ENCODE data around the gene BANK1. TPM values are rescaled to one million over a fixed set of nuclear protein-coding genes. Genes with fewer than 3 reads are reported as not detected.

BANK1 gene
- total and polyA plus RNA-seq, 2 of the 4 experiments (the other 2 are of a cell fraction), result under 0.01 to 0.51 TPM

DNA sequence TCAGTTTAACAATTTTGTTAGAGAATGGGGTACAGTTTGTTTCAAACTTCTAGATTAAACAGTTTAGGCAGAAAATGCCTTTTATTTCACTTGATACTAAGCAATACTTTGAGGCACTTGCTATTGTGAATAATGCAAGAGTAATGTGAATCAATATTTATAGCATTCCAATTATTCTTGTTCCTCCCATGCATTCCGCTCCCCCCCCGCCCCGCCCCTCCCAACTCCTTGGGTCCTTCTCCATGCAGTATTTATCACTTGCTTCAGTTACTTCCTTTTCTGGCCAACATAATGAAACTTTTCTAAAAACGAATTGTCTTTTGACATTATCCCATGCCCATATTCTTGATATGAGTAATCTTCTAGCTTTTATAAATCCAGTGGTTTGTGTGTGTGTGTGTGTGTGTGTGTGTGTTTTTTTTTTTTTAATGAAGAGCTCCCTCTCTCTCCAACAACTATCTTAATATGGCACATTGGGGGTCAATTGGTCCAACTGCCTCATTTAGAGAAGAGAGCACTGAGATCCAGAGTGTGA is 1.6 kb downstream of the BANK1 start:
- no peak overlapping the region for H3K4me2 ChIP-seq (ENCODE audit: low read depth, low read length)
- H4K20me1 ChIP-seq (ENCODE audit: insufficient read depth, low read length), result no peaks in the 10 kb centered on the region
- H2AK5ac ChIP-seq (ENCODE audit: low read depth, low read length), result no peak overlapping the region
- no peak overlapping the region for H3K9ac ChIP-seq (ENCODE audit: low read depth, low read length)
- no peak overlapping the region for H3K27ac ChIP-seq (ENCODE audit: insufficient read depth, low read length)
- dilution Hi-C loops (cut with HindIII; ENCODE audit: low sequenced_read_pairs, unreplicated experiment) (no loop called here), in situ Hi-C loops (cut with MboI; ENCODE audit: low sequenced_read_pairs) (no loop called here), intact Hi-C loops (cut with micrococcal nuclease) (no loop called here)
- TF ChIP-seq, protein P1, sequence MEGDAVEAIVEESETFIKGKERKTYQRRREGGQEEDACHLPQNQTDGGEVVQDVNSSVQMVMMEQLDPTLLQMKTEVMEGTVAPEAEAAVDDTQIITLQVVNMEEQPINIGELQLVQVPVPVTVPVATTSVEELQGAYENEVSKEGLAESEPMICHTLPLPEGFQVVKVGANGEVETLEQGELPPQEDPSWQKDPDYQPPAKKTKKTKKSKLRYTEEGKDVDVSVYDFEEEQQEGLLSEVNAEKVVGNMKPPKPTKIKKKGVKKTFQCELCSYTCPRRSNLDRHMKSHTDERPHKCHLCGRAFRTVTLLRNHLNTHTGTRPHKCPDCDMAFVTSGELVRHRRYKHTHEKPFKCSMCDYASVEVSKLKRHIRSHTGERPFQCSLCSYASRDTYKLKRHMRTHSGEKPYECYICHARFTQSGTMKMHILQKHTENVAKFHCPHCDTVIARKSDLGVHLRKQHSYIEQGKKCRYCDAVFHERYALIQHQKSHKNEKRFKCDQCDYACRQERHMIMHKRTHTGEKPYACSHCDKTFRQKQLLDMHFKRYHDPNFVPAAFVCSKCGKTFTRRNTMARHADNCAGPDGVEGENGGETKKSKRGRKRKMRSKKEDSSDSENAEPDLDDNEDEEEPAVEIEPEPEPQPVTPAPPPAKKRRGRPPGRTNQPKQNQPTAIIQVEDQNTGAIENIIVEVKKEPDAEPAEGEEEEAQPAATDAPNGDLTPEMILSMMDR (conservative IDR thresholded peaks at IDR 0.05; ENCODE audit: low read depth, low read length), result no peak
- no peak for TF ChIP-seq CEBPB (IDR thresholded peaks at IDR 0.05; ENCODE audit: low read depth, low read length)
- no peak for TF ChIP-seq POLR2A (IDR thresholded peaks at IDR 0.05; ENCODE audit: low read depth, low read length)
- no peak for TF ChIP-seq FOS (IDR thresholded peaks at IDR 0.05; ENCODE audit: low read depth, low read length)
- TF ChIP-seq, protein P2, sequence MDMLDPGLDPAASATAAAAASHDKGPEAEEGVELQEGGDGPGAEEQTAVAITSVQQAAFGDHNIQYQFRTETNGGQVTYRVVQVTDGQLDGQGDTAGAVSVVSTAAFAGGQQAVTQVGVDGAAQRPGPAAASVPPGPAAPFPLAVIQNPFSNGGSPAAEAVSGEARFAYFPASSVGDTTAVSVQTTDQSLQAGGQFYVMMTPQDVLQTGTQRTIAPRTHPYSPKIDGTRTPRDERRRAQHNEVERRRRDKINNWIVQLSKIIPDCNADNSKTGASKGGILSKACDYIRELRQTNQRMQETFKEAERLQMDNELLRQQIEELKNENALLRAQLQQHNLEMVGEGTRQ (IDR thresholded peaks at IDR 0.05; ENCODE audit: low read depth, low read length), result no peak
- TF ChIP-seq MAFK (IDR thresholded peaks at IDR 0.05; ENCODE audit: low read depth, low read length), result no peak
- no peak for TF ChIP-seq BHLHE40 (IDR thresholded peaks at IDR 0.05; ENCODE audit: low read depth, low read length)
- no peak for TF ChIP-seq SMC3 (IDR thresholded peaks at IDR 0.05; ENCODE audit: low read depth, low read length)
- DNase-seq, result no peak
- no peak overlapping the region for H3K18ac ChIP-seq (ENCODE audit: low read depth, low read length)
- CTCF ChIA-PET, result no interaction called here
- H3K4ac ChIP-seq (ENCODE audit: low read depth, low read length), result no peak overlapping the region
- H4K91ac ChIP-seq (ENCODE audit: insufficient read depth, low read depth, low read length), result no peak overlapping the region
- H4K8ac ChIP-seq (ENCODE audit: low read depth in 2 of 2, low read length in 2 of 2), result no peak overlapping the region
- H3K9me1 ChIP-seq (ENCODE audit: insufficient read depth, low read length), result no peaks in the 10 kb centered on the region
- no peaks in the 10 kb centered on the region for H3K36me3 ChIP-seq (ENCODE audit: control insufficient read depth, insufficient read depth, low read length)
- H4K5ac ChIP-seq (ENCODE audit: low read depth, low read length), result no peak overlapping the region
- no peak overlapping the region for H2BK5ac ChIP-seq (ENCODE audit: low read depth, low read length, poor library complexity, severe bottlenecking)
- H2AK9ac ChIP-seq (replicated peaks; ENCODE audit: low read depth, low read length, poor library complexity), result no peak overlapping the region
- no peak overlapping the region for H2AFZ ChIP-seq (replicated peaks; ENCODE audit: low read length, poor library complexity)
- no peak overlapping the region for H2BK120ac ChIP-seq (ENCODE audit: low read depth, low read length)
- H3K9me3 ChIP-seq (ENCODE audit: control insufficient read depth, insufficient read depth, low read length), result no peaks in the 10 kb centered on the region
- no peak overlapping the region for H3K4me3 ChIP-seq (ENCODE audit: insufficient read depth, low read depth, low read length)
- no peak overlapping the region for H3K14ac ChIP-seq (replicated peaks; ENCODE audit: low read depth, low read length)
- no peak overlapping the region for H3K23ac ChIP-seq (ENCODE audit: low read depth, low read length)
- POLR2A ChIA-PET (ENCODE audit: unreplicated experiment), result no interaction called here
- H3K79me1 ChIP-seq (ENCODE audit: low read depth in 1 of 2, low read length in 2 of 2), result no peaks in the 10 kb centered on the region
- no CpG with 5 or more reads among the region's 4 CpGs for WGBS, 2 experiments (ENCODE audit: extremely low coverage in 2 of 2, insufficient read length in 1 of 2)
- H2BK15ac ChIP-seq (ENCODE audit: low read depth, low read length), result no peak overlapping the region
- no peak for ATAC-seq (ENCODE audit: low read depth)
- no TSS peak for BruUV-seq (replicated peaks)
- H3K27me3 ChIP-seq (ENCODE audit: control insufficient read depth, insufficient read depth, low read length), result peaks cover 4% of the 10 kb centered on the region; the same call in 1 of the 2 replicates
- H3K56ac ChIP-seq (ENCODE audit: extremely low read depth, insufficient read depth, low read length), result no peak overlapping the region
- H3K4me1 ChIP-seq (ENCODE audit: control insufficient read depth, insufficient read depth, low read length), result no peaks in the 10 kb centered on the region
- H2BK20ac ChIP-seq (ENCODE audit: low read depth, low read length), result no peak overlapping the region
